ENCODE results near the gene LACRT. TPM values are rescaled to one million over a fixed set of nuclear protein-coding genes. Genes with fewer than 3 reads are reported as not detected.

The LACRT gene
- total RNA-seq, 1 donor from 2014 or later: not detected

DNA sequence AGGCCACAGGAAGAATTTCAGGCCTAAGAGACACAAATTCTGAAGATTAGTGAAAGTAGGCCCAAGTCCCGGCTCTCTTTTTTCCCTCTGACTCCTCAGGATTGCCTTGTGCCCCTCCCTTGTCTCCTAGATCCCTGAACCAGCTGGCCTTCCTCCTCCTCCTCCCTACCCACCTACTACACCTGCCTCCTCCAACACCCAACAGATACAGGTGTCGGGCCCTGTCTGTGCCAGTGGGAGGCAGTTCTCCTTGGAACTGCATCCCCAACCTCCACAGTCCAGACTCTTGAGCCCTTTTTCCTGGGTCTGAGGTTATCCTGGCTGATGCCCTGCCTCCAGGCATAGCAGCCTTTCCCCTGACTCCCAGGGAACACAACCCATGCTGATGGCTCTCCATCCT, 48.1 kb downstream of the LACRT start:
- Mint-ChIP-seq H3K4me1 (peaks cover 49% of the 10 kb centered on the region), H3K9me3 (no peaks in the 10 kb centered on the region), H3K36me3 (ENCODE audit: low read depth) (no peaks in the 10 kb centered on the region), H3K27ac (ENCODE audit: unreplicated experiment) (no peak overlapping the region), H3K4me3 (peak overlapping the region; percentile 29), H3K27me3 (ENCODE audit: low read depth) (peaks cover 53% of the 10 kb centered on the region)
- no peak for DNase-seq (ENCODE audit: low read depth, low spot score)
- TF ChIP-seq, protein P1, sequence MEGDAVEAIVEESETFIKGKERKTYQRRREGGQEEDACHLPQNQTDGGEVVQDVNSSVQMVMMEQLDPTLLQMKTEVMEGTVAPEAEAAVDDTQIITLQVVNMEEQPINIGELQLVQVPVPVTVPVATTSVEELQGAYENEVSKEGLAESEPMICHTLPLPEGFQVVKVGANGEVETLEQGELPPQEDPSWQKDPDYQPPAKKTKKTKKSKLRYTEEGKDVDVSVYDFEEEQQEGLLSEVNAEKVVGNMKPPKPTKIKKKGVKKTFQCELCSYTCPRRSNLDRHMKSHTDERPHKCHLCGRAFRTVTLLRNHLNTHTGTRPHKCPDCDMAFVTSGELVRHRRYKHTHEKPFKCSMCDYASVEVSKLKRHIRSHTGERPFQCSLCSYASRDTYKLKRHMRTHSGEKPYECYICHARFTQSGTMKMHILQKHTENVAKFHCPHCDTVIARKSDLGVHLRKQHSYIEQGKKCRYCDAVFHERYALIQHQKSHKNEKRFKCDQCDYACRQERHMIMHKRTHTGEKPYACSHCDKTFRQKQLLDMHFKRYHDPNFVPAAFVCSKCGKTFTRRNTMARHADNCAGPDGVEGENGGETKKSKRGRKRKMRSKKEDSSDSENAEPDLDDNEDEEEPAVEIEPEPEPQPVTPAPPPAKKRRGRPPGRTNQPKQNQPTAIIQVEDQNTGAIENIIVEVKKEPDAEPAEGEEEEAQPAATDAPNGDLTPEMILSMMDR (conservative IDR thresholded peaks at IDR 0.05): no peak

DNA sequence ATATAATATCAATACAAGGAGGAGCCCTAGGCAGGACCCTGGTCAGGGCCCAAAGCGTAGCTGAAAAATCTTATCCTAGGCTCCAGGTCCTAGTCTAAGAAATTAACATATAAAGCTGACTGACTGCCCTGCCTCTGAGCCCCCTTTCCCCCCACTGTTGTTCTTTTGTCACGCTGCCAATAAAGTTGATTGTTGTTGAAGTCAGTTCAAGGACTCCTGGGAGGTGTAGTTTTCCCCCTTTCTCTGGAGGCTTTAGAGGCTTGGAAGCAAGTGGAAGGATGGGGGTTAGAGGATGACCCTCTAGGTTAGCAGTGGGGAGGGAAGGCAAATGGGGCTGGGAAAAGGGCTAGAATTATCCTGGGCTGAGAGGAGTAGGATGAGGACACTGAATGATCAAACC, 49.5 kb downstream of the LACRT start:
- no peaks in the 10 kb centered on the region for H3K36me3 Mint-ChIP-seq (ENCODE audit: low read depth)
- H3K27ac Mint-ChIP-seq (ENCODE audit: unreplicated experiment): no peak overlapping the region
- no peak for DNase-seq (ENCODE audit: low read depth, low spot score)
- peaks cover 46% of the 10 kb centered on the region for H3K4me1 Mint-ChIP-seq
- H3K27me3 Mint-ChIP-seq (ENCODE audit: low read depth): peaks cover 43% of the 10 kb centered on the region
- H3K9me3 Mint-ChIP-seq: no peaks in the 10 kb centered on the region
- TF ChIP-seq, protein P1 (conservative IDR thresholded peaks at IDR 0.05): no peak
- H3K4me3 Mint-ChIP-seq: peak overlapping the region; percentile 70

DNA sequence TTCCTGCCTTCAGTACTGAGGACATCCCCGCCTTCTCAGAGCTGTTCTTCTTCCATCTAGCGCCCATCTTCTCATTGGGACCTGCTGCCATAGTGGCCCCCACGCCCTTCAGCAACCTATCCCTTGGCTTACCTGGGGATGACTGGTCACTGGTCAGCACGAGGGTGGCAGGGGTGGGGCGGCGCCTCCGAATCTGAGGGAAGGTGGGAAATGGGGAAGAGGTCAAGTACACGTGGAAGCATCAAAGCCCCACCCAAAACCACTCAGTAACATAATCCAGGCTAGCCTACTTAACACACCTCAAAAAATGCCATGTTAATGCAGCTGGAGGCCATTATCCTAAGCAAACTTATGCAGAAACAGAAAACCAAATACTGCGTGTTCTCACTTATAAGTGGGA, 50.6 kb downstream of the LACRT start:
- peak overlapping the region; percentile 24 for H3K4me3 Mint-ChIP-seq
- no peak for DNase-seq (ENCODE audit: low read depth, low spot score)
- H3K4me1 Mint-ChIP-seq: peaks cover 55% of the 10 kb centered on the region
- H3K9me3 Mint-ChIP-seq: no peaks in the 10 kb centered on the region
- H3K36me3 Mint-ChIP-seq (ENCODE audit: low read depth): no peaks in the 10 kb centered on the region
- no peak overlapping the region for H3K27ac Mint-ChIP-seq (ENCODE audit: unreplicated experiment)
- TF ChIP-seq, protein P1 (conservative IDR thresholded peaks at IDR 0.05): no peak
- H3K27me3 Mint-ChIP-seq (ENCODE audit: low read depth): peaks cover 32% of the 10 kb centered on the region

DNA sequence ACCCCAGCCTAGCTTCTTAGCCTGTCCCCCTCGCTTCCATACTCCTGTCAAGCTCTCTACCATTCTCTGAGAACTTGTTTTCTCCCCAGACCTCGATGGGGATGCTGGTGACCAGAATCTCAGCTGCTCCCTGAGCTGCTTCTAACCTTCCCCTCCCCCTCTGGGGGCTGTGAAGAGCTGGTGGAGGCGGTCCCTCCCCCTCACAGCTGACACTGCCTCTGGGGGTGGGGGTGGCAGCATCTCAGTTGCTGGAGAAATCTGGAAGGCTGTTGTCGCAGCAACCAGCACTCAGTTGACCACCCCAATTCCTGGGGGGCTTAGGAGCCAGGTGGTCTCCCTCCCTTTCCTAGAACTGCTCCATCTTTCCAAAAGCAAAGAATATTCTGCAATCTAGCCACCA, 51.0 kb downstream of the LACRT start:
- H3K27me3 Mint-ChIP-seq (ENCODE audit: low read depth): peaks cover 28% of the 10 kb centered on the region
- peaks cover 56% of the 10 kb centered on the region for H3K4me1 Mint-ChIP-seq
- no peak overlapping the region for H3K27ac Mint-ChIP-seq (ENCODE audit: unreplicated experiment)
- DNase-seq (ENCODE audit: low read depth, low spot score): no peak
- no peaks in the 10 kb centered on the region for H3K36me3 Mint-ChIP-seq (ENCODE audit: low read depth)
- H3K4me3 Mint-ChIP-seq: peak overlapping the region; percentile 24
- H3K9me3 Mint-ChIP-seq: no peaks in the 10 kb centered on the region
- TF ChIP-seq, protein P1 (conservative IDR thresholded peaks at IDR 0.05): no peak

DNA sequence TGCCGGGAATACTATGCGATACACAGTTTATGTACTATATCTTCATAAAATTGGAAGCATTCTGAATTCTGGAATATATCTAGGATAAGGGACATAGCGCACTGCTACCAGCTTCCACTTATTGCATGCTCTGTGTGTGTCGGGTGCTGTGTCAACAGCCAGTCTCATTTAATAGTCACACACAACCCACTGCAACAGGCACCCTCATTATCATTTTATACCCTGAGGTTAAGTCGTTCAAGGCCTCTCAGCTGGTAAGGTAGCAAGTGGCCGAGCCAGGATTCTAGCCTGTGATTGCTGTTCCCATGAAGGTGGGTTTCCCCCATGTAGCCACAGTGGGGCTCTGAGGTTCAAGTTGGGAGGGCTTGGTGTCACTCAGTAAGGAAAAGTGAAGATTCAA, 53.3 kb downstream of the LACRT start:
- Mint-ChIP-seq H3K27me3 (ENCODE audit: low read depth) (peaks cover 11% of the 10 kb centered on the region), H3K36me3 (ENCODE audit: low read depth) (no peaks in the 10 kb centered on the region), H3K4me3 (no peak overlapping the region), H3K4me1 (peaks cover 45% of the 10 kb centered on the region), H3K9me3 (no peaks in the 10 kb centered on the region), H3K27ac (ENCODE audit: unreplicated experiment) (no peak overlapping the region)
- no peak for DNase-seq (ENCODE audit: low read depth, low spot score)
- TF ChIP-seq, protein P1 (conservative IDR thresholded peaks at IDR 0.05): no peak

Other genes starting within 250 kb of the LACRT start
- 20.1 and 22.0 TPM in 2 replicates for gene ITGA5, start 215.6 kb downstream of the LACRT start, total RNA-seq
- not detected in 2 replicates for gene GTSF1, start 161.3 kb downstream of the LACRT start, total RNA-seq
- 0.19 TPM in 1 of 2 replicates, not detected in the other for gene NCKAP1L, start 137.1 kb downstream of the LACRT start, total RNA-seq
- gene PDE1B, start 85.3 kb downstream of the LACRT start, total RNA-seq: 2.9 and 3.5 TPM in 2 replicates
- gene PPP1R1A, start 46.2 kb downstream of the LACRT start, total RNA-seq: 9.1 and 10.3 TPM in 2 replicates
- gene DCD, start 13.5 kb upstream of the LACRT start, total RNA-seq: not detected in 2 replicates
- gene MUCL1, start 219.6 kb upstream of the LACRT start, total RNA-seq: not detected in 2 replicates

Data from neural crest cell (in vitro differentiated cells).